HG03060 (cell line): ENCODE measurements around the gene EVL.
"Not testable (repeated sequence)": the region's sequence is repeated elsewhere in the genome, so short reads cannot be mapped to it uniquely, and the experiment has no call there.

Source experiments
- ATAC-seq: cut with Tn5 transposase; IDR thresholded peaks from one replicate; pipeline ENCODE4 v1.9.1; 2021; ENCODE audit warnings: low read depth, moderate number of reproducible peaks; ENCODE audit not compliant: unreplicated experiment

The EVL gene

DNA sequence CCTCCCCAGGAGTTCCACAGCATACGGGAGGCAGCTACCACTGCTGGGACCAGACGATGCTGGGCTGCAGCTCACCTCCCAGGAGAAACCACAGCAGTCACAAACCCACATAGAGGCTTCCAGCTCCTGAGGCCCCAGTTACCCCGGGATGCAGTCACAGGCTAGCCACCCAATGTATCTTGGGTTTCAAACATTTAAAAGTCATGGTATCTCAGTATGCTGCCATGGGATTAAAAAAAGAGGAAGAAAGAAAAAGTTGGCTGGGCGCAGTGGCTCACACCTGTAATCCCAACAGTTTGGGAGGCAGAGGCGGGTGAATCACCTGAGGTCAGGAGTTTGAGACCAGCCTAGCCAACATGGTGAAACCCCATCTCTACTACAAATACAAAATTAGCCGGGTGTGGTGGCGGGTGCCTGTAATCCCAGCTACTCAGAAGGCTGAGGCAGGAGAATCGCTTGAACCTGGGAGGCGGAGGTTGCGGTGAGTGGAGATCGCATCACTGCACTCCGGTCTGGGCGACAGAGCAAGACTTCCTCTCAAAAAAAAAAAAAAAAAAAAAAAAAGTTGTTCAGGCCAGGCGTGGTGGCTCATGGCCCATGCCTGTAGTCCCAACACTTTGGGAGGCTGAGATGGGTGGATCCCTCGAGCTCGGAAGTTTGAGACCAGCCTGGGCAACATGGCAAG, 92.5 kb downstream of the EVL start:
- ATAC-seq, result not testable (repeated sequence)

DNA sequence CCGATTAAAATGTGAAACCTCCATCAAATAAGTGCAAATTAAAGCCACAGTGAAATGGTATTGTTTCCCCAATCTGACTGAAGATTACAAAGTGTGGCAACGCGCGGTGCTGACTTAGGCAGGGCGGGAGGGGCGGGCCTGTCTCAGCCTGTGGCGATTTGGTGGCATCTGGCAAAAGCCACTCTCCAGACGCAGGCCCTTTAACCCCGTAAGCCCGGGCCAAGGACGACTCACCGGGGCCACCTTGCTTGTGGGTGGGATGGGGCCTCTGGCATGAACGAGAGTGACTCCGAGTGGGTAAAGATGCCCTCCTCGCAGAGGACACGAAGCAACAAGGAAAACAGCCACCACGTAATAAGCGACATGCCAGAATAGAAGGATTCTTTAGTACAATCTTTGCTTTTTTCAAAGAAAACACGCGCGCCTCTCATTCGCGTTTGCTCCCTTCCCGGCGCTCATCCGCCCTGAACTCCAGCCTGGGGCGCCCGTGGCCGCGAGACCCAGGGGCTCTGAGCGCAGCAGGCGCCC, 93.4 kb downstream of the EVL start:
- no peak for ATAC-seq

DNA sequence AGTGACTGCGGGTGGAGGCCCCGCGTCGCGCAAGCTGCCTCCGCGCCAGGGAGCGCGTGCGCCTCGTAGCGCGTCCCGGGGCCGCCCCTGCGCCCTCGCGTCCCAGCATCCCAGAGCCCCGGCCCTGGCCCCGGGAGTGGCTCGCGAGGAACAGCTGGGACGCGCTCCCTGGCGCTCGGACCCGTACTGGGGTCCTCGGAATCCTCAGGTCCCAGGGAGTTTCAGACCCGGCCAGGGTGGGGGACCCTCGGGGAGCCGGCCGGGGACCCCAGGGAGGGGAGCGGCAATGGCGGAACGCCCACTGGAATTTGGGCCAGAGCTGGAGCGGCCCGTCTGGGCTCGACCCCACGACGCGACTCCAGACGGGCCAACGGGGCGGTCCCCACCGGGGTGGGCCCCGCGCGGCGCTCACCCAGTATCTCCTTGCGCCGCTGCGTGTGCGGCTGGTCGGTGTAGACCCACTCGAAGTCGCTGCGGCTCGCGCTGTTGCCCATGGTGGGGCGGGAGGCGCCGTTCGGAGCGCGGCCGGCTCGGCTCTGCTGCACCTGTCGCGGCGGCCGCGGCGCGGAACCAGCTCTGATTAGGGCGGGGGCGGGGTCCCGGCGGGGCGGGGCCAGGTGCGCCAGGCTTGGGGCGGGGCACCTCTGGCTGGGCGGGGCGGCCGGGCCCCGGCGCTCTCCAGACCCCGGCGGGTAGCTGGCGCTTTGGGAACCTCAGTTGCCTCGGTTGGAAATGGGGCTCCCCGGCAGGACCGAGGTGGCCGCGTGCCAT, 94.1 kb downstream of the EVL start, which contains the start of gene DEGS2:
DEGS2 (minus strand) TSS at position 552 of the 771 bp plus-strand sequence; CDS start at position 494, 58 bp downstream.
- ATAC-seq, result no peak

DNA sequence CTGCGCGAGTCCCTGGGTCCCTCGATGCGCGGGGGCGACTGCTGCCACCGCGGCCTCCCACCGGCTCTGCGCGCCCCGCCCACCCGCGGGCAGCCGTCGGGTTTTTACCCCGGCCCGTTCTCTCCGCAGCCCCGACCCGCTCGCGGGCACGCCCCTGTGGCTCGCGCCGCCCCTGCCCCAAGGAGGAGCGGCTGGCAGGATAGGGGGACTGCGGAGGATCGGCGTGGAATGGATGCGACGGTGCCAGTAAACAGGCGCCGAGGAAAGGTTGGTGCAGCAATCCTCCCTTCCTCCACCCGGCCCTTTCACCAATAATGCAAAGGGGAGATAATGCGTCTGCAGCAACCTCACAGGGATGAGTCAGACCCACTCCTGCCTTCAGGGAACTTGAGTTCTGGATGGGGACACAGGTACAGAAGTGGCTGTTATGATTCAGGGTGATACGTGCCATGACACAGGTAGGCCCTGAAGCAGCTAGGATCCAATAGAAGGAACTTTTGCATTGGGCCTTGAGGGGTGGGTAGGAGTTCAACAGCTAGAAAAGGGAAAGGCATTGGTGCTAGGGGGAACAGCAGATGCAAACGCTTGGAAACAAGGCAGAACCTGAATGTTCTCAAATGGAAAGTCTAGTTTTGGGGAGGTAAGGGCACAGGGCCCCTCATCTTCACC, 94.8 kb downstream of the EVL start:
- ATAC-seq, result no peak

DNA sequence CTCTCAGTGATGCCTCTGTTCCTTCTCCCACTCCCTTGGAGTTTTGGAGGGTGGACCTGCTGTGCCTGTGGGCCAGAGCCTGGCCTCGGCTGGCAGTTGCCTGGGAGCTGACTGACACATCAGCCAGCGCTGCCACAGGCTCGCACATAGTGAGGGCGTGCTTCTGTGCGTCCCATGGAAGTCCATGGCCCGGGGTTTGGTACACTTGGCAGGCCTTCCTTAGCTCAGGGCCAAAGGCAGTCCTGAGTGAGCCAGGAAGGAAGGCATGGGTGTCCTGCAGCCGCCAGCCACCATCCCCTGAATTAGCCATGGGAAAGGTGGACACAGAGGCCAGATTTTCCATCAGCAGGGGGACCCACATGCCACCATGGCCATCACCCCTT, 95.3 kb downstream of the EVL start:
- ATAC-seq, result no peak

DNA sequence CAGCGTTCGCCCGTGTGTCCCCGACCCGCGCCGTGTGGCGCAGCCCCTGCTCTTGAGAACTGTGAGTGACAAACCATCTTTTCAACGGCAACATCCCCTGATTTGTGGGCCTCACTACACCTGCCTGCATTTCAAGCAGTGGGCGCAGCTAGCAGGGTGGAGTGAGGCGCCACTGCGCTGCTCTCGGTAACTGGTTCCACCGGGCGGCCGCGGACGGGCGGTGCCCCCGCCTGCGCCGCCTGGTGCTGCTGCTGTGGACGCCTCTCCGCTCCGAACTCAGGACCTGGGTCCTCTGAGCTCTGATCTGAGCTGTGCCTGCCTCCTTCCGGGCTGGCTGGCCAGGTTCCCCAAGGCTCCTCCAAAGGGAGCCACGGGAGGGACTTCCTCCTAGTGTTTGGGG, 100.2 kb downstream of the EVL start:
- ATAC-seq, result no peak

DNA sequence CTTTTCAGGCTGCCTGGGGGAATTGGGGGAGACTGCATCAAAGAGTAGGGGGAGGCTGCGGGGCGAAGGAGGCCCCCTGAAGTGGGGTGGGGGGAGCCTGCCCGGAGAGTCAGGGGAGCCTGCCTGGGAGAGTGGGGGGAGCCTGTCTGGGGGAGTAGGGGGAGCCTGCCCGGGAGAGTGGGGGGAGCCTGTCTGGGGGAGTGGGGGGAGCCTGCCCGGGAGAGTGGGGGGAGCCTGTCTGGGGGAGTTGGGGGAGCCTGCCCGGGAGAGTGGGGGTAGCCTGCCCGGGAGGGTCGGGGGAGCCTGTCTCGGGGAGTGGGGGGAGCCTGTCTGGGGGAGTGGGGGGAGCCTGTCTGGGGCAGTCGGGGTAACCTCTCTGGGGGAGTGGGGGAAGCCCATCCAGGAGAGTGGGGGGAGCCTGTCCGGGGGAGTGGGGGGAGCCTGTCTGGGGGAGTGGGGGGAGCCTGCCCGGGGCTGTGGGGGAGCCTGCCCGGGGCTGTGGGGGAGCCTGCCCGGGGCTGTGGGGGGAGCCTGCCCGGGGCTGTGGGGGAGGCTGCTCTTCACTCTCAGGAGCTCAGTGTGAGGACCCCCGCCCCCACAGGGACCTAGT, 100.7 kb downstream of the EVL start:
- no peak for ATAC-seq

DNA sequence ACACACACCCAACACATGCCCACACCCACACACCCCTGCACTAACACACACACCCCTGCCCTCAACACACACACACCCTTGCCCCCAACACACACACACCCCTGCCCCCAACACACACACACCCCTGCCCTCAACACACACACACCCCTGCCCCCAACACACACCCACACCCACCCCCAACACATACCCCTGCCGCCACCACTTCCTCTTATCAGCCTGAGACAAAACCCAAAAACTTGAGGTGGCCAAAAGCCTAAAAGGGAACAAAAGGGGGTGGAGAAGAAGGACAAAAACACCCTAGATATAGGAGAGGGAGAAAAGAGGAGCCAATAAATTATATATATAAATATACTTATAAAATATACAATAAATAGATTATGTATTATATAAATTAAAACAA, 103.3 kb downstream of the EVL start:
- no peak for ATAC-seq

DNA sequence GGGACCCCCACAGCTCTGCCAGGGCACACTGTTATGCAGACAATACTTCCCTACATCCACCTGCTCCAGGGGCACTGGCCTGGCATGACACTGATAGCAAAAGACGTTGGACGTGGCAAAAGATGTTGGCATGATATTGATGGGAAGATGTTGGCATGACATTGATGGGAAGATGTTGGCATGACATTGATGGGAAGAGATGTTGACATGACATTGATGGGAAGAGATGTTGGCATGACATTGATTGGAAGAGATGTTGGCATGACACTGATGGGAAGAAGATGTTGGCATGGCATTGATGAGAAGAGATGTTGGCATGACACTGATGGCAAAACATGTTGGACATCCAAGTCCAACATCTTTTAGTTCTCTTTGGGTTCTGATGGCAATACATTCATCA, 105.7 kb downstream of the EVL start:
- no peak for ATAC-seq

DNA sequence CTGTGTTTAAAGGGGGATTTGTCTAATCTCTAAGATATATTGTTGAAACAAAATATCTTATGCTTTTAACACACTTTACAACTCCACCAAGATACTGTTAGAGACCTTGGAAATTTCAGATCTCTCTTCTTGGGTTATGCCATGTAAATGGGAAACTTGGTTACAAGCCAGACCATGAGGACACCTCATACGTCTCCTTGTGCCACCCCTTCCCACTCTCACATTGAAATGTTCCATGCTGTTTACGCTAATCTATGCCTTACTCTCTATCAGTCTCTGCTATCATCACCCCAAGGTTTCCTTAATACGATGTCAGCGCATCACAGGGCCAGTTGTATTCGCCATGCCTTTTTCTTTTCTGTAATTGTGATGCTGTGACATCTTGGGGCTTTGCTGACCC, 107.6 kb downstream of the EVL start:
- no peak for ATAC-seq

DNA sequence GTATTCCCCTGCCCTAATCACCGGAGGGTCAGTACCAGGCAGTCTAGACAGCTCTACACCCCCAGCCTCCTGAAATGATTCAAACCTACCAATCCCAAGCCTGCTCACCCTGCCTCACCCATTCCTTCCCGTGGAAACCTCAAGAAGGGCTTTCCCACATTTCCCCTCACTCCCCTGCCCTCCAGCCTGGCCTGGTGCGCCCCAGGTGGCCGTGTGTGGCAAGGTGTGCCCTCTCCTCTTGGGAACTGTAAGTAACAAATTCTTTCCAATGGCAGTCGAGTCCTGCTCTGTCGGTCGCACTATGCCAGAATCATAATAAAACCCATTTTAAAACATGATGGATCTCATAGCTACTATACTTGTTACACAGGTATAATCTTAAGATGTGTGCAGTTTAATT, 108.1 kb downstream of the EVL start:
- no peak for ATAC-seq

DNA sequence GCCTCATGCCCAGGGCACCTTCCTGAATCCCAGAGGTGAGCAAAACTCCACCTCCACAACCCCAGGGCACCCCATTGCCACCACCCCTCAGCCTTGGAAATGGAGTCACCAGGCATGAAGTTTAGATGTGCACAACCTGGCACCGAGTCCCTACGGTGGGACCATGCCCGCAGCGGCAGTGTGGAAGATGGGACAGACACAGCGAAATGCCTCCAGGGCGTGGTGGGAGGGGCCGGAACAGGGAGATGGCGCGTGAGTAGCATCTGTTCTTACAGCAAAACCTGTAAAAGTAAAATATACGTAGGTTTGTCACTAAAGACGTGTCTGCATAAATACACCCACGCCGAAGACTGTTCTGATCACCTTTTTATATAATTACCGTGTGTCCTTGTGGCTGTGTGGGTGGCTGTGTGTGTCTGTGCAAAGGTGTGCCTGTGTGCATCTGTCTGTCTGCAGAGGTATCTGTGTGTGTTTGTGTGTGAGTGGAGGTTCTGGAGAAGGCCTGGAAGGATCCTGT, 111.6 kb downstream of the EVL start:
- no peak for ATAC-seq

DNA sequence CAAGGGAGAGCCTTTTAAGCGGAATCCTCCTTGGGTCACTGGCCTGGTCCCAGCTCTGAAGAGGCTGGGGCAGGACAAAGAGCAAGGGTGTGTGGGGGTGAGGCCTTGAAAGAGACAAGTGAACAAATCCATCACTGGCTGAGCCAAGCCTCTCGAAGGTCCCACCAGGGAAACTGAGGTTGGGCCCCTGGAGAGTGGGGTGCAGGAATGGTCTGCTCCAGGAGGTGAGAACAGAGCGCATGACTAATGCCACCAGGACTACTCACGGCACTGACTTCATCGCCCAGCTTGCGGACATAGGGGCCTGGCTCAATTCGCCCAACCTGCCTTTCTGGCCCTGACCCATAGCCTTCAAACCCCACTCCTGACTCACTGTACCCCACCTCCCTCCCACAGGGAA, 113.5 kb downstream of the EVL start:
- no peak for ATAC-seq

DNA sequence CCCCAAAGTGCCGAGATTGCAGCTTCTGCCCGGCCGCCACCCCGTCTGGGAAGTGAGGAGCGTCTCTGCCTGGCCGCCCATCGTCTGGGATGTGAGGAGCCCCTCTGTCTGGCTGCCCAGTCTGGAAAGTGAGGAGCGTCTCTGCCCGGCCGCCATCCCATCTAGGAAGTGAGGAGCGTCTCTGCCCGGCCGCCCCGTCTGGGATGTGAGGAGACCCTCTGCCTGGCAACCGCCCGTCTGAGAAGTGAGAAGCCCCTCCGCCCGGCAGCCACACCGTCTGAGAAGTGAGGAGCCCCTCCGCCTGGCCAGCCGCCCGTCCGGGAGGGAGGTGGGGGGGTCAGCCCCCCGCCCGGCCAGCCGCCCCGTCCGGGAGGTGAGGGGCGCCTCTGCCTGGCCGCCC, 115.4 kb downstream of the EVL start:
- ATAC-seq, result not testable (repeated sequence)

DNA sequence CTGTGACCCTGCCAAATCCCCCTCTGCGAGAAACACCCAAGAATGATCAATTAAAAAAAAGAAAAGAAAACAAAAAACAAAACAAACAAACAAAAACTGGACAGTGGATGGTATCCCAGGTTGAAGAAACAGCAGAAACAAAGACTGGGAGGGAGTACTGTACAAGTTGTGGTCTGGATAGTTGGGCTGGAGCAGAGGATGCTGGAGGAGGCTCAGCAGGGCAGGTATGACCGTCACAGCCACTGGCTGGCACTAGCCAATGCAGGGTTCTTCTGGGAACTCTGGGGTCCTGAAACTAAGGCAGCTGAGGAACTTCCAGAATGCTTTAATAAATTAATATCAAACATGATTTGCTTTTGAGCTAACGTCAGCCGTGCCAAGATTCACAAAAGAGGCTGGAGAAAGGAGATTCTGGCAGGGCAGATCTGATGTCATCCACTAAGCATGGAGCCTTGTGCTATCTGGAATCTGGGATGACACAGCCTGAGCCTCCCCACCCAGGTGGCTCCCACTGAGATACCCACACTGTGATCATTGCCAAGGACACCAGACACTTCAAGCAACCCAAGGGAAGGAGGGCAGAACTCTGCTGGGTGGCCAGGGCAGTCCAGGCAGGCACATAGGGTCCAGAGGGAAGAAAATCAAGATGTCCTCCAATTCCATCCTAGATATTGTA, 116.8 kb downstream of the EVL start:
- ATAC-seq, result not testable (repeated sequence)

DNA sequence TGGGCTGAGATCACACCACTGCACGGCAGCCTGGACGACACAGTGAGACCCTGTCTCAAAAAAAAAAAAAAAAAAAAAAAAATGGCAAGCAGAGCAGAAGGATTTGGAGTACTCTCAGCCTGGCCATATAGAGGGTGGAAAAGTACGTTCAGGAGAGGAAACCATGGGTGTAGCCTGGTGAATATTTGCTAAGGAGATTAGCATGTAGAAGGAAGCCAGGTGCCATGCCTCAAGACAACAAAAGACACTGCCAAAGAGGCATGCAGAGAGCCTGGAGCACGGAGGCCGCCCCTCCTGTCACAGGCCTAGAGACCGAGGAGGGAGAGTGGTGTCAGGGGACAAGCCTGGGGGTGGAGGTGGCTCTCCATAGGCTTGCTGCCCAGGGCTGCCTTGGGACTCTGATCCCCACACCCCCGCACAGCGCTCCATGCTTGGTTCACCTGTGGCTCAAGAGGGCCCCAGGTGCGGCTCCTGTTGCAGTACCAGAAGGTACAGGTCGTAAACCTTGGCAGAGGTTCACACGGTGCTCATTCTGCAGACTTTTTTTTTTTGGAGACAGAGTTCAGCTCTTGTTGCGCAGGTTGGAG, 122.1 kb downstream of the EVL start:
- ATAC-seq, result no peak

DNA sequence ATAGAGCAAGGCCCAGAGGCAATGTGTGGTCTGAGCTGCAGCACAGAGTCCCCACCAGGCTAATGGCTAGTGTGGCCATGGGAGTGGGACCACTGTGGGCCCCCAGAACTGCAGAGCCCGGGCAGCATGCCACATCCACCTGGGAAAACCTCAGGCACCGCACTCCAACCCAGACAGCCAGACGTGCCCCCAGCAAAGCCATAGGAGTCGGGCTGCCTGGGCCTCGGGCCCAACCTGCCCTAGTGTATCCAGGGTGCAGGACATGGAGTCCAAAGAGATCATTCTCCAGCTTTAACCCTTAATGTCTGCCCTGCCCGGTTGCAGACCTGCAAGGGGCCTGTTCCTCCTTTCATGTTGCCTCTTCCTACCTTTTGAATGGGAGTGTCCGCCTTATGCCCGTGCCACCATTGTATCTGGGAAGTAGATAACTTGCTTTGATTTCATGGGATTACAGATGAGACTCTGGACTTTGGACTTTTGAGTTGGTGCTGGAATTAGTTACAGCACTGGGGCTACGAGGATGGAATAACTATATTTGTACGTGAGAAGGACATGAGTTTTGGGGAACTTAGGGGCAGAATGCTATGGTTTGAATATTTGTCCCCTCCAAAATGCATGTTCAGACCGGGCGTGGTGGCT, 123.3 kb downstream of the EVL start:
- no peak for ATAC-seq

DNA sequence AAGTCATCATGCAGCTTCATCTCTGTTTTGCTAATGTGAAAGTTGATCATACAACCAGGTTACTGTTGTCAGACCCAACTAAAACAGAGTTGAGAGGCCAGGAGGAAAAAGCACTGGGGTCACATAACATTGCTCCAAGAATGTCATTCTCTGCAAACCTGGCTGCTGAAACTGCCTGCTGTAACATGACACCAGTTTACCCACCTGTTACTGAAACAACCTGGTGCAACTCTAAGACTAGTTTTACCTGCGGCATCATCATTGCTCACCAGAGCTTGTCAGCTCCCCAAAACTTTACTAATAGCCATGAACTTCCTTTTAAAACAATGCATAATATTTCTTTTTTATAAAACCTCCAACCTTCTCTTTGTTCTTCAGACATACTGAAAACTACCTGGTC, 124.9 kb downstream of the EVL start:
- no peak for ATAC-seq

DNA sequence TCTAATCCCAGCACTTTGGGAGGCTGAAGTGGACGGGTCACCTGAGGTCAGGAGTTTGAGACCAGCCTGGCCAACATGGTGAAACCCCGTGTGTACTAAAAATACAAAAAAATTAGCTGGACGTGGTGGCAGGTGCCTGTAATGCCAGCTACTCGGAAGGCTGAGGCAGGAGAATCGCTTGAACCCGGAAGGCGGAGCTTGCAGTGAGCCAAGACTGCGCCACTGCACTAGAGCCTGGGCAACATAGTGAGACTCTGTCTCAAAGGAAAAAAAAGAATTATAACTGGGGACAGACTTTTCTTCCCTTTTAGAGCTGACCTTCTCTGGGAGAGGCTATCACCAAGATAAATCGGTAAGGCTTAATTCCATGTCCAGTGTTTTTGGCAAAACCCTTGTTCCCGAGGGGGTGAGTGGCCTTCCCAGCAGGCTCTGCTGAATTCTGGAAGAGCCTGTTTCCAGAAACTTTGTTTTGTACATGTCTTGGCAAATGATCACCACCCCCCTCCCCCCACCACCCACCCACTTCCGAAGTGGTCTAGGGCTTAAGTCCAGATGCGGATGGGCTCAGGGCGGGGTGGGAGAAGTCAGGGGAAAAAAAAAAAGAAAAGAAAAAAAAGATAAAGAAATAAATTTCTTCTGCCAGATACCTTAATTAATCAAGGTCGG, 126.5 kb downstream of the EVL start:
- no peak for ATAC-seq
